Measurements from ENCODE around the gene GFPT1.

Gene GFPT1

GRCh38 chr2:69315160-69315761 lies 71.8 kb downstream of the GFPT1 start:
- DNase-seq = no peak

- no peak for DNase-seq
Observed at GRCh38 chr2:69311024-69311416, 76.0 kb downstream of the GFPT1 start.

- no peak for DNase-seq
Observed at GRCh38 chr2:69310111-69311023, 76.7 kb downstream of the GFPT1 start.

GRCh38 chr2:69309351-69310110 lies 77.5 kb downstream of the GFPT1 start:
- DNase-seq = no peak

GRCh38 chr2:69308338-69308737 lies 78.7 kb downstream of the GFPT1 start:
- no peak for DNase-seq

GRCh38 chr2:69307579-69308064 lies 79.4 kb downstream of the GFPT1 start:
- no peak for DNase-seq

- DNase-seq = peak; percentile 17
Observed at GRCh38 chr2:69306822-69307578, 80.0 kb downstream of the GFPT1 start.

GRCh38 chr2:69306393-69306821 lies 80.6 kb downstream of the GFPT1 start:
- no peak for DNase-seq

- no peak for DNase-seq
Observed at GRCh38 chr2:69305712-69306392, 81.2 kb downstream of the GFPT1 start.

- DNase-seq = no peak
Observed at GRCh38 chr2:69305166-69305565, 81.9 kb downstream of the GFPT1 start.

- DNase-seq = no peak
Observed at GRCh38 chr2:69304656-69305055, 82.4 kb downstream of the GFPT1 start.

GRCh38 chr2:69300650-69301049 lies 86.4 kb downstream of the GFPT1 start:
- no peak for DNase-seq

- no peak for DNase-seq
Observed at GRCh38 chr2:69299772-69300516, 87.1 kb downstream of the GFPT1 start.

GRCh38 chr2:69298862-69299261 lies 88.2 kb downstream of the GFPT1 start:
- no peak for DNase-seq

- DNase-seq = no peak
Observed at GRCh38 chr2:69298261-69298660, 88.8 kb downstream of the GFPT1 start.

GRCh38 chr2:69297216-69297615 lies 89.8 kb downstream of the GFPT1 start:
- no peak for DNase-seq

- DNase-seq = no peak
Observed at GRCh38 chr2:69296421-69296820, 90.6 kb downstream of the GFPT1 start.

- no peak for DNase-seq
Observed at GRCh38 chr2:69292256-69292655, 94.8 kb downstream of the GFPT1 start.

GRCh38 chr2:69291721-69292120 lies 95.3 kb downstream of the GFPT1 start:
- no peak for DNase-seq

- DNase-seq = no peak
Observed at GRCh38 chr2:69291004-69291650, 95.9 kb downstream of the GFPT1 start.

- DNase-seq = no peak
Observed at GRCh38 chr2:69288429-69288828, 98.6 kb downstream of the GFPT1 start.
